ENCODE results near the gene SGMS2.
"Not testable (repeated sequence)": the region's sequence is repeated elsewhere in the genome, so short reads cannot be mapped to it uniquely, and the experiment has no call there.

The SGMS2 gene

DNA sequence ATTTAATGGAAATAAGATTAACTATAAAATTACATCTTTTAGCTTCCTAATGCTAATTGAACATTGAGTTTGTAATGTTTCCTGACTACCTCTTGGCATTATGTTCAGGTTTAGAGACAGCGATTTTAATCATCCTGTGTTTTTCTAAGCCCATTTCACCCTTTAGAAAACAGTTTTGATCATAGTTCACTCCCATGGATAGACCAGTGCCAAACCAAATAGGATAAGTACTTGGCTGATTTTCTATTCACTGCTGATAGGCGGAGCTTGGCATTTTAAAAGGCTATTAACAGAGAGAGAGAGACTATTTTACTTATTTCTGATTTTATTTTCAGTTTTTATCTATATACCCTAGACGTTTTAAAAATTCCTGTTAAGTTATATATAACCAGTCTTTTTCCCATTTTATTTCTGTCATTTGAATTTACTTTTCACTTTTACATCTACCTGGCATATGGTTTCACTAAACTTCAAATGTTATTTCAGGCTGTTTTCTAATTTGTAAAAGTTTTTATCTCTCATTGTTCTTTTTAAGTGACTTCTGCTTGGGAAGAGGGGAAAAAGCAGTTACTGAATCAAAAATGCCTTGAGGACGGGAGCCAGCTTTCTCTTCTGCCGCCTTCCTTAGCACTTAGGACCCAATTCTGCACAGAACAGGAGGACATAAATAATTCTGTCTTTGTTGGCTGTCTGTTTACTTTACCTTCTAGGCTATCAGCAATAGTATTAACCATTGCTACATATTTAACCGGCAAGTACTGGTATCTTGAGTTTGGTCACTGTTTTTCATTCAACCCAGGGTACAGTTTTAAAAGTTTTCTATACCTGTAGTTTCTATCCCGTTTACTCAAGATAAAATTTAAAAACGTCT lies 46.4 kb downstream of the SGMS2 start:
- DNase-seq = no peak

DNA sequence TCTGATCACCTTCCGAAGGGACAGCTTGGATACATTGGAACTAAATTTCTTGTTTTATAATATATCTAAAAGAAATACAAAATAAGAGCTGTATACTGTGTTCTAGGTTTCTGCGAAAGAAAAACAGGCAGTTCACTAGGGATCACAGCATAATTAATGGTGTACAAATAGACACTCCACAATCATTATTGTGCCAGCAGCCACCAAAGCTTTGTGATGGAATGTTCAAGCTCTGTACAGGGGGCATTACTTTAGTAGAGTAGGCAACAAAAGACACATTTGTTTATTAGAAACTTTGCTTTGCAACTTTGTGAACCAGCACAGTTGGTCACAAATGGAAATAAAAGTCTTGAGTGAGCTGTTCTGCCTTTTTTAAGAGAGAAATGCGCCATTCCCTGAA lies 49.3 kb downstream of the SGMS2 start:
- DNase-seq = no peak

DNA sequence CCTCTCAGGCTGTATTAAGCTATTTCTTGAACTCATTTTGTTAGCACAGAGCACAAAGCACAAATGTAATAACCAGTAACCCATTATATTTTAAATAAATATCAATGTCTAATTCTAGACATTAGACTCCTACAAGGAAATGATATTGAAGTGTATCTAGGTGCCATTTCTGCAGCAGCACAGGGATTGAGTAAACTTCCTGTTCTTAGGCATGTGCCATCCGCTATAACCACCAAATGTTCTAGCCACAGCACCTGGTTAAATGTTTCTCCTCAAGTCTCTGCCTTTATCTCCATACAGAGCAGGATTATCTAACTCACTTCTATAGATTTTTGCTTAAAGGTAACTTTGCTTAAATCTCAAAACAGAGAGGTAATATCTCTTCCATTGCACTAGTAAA lies 51.4 kb downstream of the SGMS2 start:
- DNase-seq = no peak

DNA sequence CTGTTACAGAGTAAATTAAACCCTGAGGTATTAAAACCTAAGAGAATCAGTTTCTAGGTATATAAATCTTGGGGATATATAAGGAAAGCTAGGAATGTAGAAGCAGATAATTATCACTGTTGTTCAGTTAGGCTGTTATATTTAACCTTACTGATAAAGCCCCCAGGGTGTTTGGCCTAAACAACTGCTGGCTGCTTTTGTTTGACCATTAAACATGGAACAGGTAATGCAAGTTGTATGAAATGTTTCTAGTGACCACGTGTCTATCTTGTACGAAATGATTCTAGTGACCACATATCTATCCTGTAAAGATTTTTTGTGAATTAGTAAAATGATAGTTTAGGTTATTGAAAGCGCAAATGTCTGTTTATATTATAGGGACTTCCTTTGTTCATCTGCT lies 52.6 kb downstream of the SGMS2 start:
- DNase-seq = no peak

DNA sequence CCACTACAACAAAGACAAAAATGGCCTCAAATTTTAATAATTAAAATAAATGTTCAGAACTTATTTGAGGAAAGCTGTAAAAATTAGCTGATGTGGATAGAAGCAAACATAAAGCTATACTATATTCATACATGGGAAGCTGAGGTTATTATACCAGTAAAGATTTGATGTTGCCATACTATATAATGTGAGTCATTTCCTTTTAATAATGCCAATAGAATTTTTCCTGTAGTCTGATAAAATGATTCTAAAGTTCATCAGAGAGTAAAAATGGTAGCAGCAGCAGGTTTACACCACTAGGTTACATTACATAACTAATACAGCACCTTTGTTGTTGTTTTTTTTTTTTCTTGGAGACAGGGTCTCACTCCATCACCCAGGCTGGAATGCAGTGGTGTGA lies 61.1 kb downstream of the SGMS2 start:
- DNase-seq = no peak

- DNase-seq = no peak
Observed at GRCh38 chr4:107888237-107888636, 63.5 kb downstream of the SGMS2 start.

GRCh38 chr4:107890779-107891178 lies 66.0 kb downstream of the SGMS2 start:
- no peak for DNase-seq

GRCh38 chr4:107891299-107891698 lies 66.6 kb downstream of the SGMS2 start:
- DNase-seq = no peak

GRCh38 chr4:107893171-107894137 lies 68.7 kb downstream of the SGMS2 start:
- DNase-seq = no peak

GRCh38 chr4:107894138-107894603 lies 69.4 kb downstream of the SGMS2 start:
- DNase-seq = no peak

DNA sequence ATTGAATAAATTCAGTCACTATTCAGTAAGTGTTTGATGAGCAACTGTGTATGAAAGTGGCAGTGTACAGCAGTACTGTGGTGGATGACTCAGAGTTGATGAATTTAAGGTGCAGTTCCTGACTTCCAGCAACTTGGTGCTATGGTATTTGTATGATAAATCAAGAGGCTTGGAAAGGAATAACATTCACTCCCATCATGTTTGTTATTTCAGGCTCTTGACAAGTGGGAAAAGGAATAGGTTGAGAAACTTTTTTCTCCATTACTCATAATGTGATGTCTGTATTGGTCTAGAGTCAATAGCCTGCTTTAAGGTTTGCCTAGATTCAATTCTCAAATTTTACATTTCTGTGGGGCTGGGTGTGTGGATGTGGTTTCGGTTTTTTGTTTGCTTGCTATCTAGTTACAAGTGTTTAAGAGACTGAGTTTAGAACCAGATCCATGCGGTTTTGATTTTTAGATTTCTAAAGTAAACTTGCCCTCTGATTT lies 71.5 kb downstream of the SGMS2 start:
- no peak for DNase-seq

- DNase-seq = no peak
Observed at GRCh38 chr4:107896646-107897045, 71.9 kb downstream of the SGMS2 start.

- no peak for DNase-seq
Observed at GRCh38 chr4:107897823-107898222, 73.1 kb downstream of the SGMS2 start.

DNA sequence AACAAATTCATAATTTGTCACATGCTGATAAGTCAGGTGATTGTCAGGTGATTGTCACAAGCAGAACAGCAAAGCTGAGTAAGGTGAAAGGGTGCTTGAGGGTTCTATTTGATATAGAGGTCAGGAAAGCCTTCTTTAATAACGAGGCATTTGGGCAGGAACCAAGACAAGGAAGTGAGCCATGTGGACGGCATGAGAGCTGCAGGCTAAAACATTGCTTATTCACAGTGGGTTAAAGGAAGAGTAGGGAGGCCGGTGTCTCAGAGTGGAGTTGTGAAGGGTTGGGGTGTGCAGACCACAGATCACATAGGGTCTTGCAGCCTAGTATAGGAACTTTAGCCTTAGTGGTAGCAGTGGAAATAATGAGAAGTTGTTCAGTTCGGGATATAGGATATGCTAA lies 75.3 kb downstream of the SGMS2 start:
- no peak for DNase-seq

DNA sequence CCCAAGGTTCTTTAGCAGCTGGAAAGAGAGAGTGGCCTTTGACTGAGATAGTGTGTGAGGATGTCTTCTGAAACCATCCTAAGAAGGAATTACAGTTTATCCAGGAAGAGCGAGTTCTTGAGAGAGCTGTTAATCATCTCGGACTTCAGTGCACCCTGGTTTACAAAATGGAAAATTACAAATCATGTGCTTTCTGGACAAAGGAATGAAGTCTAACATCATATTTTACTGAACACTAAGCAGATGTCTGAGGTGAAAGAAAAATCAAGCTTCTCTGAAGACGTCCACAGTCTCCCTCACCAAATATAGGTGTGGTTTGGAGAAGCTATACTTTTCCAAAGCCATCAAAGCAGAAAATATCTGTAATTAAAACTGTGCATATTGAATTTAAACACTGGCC lies 75.8 kb downstream of the SGMS2 start:
- DNase-seq = no peak

DNA sequence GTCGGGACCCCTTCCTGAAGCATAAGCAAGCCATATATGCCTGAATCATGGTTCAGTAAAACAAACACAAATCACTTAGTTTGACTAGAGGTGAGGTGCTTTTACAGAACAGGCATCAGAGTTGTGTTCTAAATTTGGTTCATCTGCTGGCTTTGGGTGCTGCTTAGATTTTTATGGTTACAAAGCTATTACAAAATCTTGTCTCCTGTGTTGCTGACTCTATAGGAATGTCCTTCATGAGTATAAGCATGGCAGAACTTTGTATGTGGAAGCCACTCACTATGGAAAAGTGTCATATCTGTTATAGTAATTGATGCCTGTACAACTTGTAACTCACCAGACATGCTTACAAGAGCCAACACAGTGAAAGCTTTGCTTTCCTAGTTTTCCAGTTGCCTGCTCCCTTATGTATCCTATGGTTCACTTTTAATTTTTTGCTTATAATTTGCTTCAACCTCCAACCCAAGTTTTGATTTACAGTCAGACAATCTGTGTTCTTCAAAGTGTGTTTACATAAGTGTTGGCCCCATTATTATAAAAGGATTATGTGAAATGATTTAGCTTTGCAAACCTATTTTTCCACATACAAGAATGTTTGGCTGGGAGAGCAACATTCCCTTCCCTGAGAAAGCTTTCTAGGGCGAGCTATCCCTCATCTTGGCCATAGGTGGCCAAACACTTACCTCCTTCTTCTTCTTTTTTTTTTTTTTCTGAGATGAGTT lies 76.6 kb downstream of the SGMS2 start:
- DNase-seq = no peak

DNA sequence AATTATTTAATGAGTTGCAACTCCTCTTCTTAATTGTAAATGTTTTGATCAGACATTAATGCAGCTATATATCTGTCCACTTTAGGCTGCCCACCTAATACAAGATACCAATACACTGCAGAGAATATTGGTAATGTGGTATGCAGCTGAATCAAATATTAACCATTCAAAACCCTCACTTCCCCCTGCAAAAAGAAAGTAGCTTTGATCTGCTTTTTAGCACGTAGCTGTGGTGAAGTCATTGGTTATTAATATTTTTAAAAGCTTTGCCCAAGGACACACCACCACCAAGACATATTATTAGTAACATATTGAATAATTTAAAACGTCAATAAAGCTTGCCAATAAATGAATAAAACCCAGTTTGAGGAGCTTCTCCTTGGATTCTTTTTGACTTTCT lies 78.0 kb downstream of the SGMS2 start:
- DNase-seq = no peak

- not testable (repeated sequence) for DNase-seq
Observed at GRCh38 chr4:107905082-107905481, 80.3 kb downstream of the SGMS2 start.

DNA sequence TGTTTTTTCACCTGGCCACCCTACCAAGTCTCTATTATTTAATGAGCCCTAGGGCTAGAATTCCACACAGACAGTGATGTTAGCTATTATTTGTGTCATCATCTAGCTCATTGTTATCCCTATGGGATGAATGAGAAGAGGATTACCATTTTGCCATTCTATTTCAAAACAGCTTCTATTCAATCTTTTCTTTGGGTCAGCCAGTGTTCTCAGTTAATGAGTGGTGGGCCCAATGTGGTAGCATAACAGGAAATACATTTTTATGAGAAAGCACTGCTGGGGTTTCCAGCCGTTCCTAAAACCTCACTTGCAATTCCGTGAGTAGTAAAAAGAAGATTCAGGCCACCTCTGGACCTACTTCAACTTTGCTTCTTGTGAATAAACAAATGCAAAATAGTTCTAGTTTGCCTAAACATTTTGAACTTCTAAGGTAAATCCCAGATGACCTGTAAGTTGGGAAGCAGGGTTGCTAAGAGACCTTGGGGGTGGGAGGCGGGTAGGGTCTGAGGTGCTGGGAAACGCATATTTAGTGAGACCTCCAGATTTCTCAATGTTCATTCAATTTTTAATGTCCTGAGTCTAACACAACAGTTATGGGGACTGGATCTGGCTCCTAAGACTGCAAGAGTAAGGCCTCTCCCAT lies 81.8 kb downstream of the SGMS2 start:
- no peak for DNase-seq

GRCh38 chr4:107908377-107908776 lies 83.6 kb downstream of the SGMS2 start:
- no peak for DNase-seq

DNA sequence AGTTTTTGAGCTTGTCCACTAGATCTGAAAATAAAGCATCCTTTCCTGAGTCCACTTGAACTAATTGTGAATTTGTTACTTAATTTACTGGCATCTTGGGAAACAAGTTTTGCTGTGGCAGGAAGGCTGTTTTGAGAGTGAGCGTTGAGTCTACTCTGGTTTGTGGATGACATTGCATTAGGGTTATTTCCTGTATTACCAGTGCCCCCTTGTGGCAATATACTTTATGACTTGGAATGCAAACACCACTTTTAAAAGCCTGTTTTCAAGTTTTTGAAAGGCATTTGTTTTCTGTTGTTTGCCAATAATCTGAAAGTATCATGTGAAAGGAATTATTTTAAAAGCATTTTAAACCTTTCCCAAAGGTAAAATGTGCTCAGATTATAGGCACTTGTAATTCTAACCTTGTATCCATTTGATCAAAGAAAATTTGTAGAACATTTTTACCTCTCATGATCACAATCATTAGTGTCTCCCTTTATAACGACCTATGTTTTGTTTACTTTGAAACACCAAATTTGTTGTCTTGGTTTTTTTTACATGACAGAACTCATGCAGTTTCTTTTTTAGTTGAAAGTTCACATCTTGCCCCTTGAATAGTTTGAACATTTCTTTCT lies 88.7 kb downstream of the SGMS2 start:
- DNase-seq = no peak

GRCh38 chr4:107915220-107915619 lies 90.5 kb downstream of the SGMS2 start:
- no peak for DNase-seq

Measured in T-helper 9 cell (primary cell).